DOHH2 (cell line): ENCODE measurements around the gene NPS.
A peak's percentile ranks its signal among the peaks of the same experiment; 100 is the strongest.

Experiments
- H3F3A ChIP-seq: fragments of 200-600 bp; sonication (generic), shearing (Covaris generic); 2 replicates; pipeline ENCODE4 v1.6.0; 2016; ENCODE audit warnings: antibody characterized with exemption, mild to moderate bottlenecking; ENCODE audit not compliant: control insufficient read depth, insufficient read depth
- H3K27ac ChIP-seq: fragments of 200-600 bp; sonication (generic); 2 replicates; pipeline ENCODE4 v1.5.1; 2014; ENCODE audit warnings: low read depth, mild to moderate bottlenecking, low read length, moderate library complexity
- H3K27me3 ChIP-seq: fragments of 200-600 bp; sonication (generic); 2 replicates; pipeline ENCODE4 v1.6.1; 2014; ENCODE audit warnings: mild to moderate bottlenecking, low read length, mixed read lengths; ENCODE audit not compliant: control insufficient read depth
- H3K36me3 ChIP-seq: fragments of 200-600 bp; sonication (generic); 2 replicates; pipeline ENCODE4 v1.6.1; 2014; ENCODE audit warnings: mild to moderate bottlenecking, low read length, moderate library complexity, mixed read lengths; ENCODE audit not compliant: control insufficient read depth
- H3K4me1 ChIP-seq: fragments of 200-600 bp; sonication (generic); 2 replicates; pipeline ENCODE4 v1.6.1; 2014; ENCODE audit warnings: mild to moderate bottlenecking, low read length, mixed read lengths; ENCODE audit not compliant: control insufficient read depth
- H3K4me2 ChIP-seq: fragments of 200-600 bp; sonication (generic); 2 replicates; pipeline ENCODE4 v1.6.0; 2014; ENCODE audit warnings: mild to moderate bottlenecking, low read length, moderate library complexity
- H3K4me3 ChIP-seq: fragments of 200-600 bp; sonication (generic); 2 replicates; pipeline ENCODE4 v1.5.1; 2014; ENCODE audit warnings: mild to moderate bottlenecking, low read length, mixed read lengths
- H3K79me2 ChIP-seq: fragments of 200-600 bp; sonication (generic); 2 replicates; pipeline ENCODE4 v1.6.1; 2014; ENCODE audit warnings: mild to moderate bottlenecking, low read length, mixed read lengths; ENCODE audit not compliant: control insufficient read depth
- H3K9me2 ChIP-seq: fragments of 200-600 bp; sonication (generic); replicated peaks from 2 replicates; pipeline ENCODE4 v1.6.1; 2014; ENCODE audit warnings: mild to moderate bottlenecking, low read length, mixed read lengths; ENCODE audit not compliant: control insufficient read depth
- H3K9me3 ChIP-seq: fragments of 200-600 bp; sonication (generic); 2 replicates; pipeline ENCODE4 v1.6.1; 2014; ENCODE audit warnings: antibody characterized with exemption, low read length, mixed read lengths; ENCODE audit not compliant: control insufficient read depth, insufficient read depth
- H4K20me1 ChIP-seq: fragments of 200-600 bp; sonication (generic); 2 replicates; pipeline ENCODE4 v1.6.0; 2014; ENCODE audit warnings: low read depth, mild to moderate bottlenecking, antibody characterized with exemption, low read length, moderate library complexity; ENCODE audit not compliant: control insufficient read depth, insufficient read depth
- CTCF ChIP-seq: fragments of 200-600 bp; sonication (generic); IDR thresholded peaks from one replicate; pipeline ENCODE4 v1.5.1; 2014; ENCODE audit warnings: antibody characterized with exemption, mild to moderate bottlenecking, low read depth, low read length; ENCODE audit not compliant: poor library complexity, severe bottlenecking
- EZH2phosphoT487 ChIP-seq: fragments of 200-600 bp; sonication (generic); IDR thresholded peaks from 2 replicates; pipeline ENCODE4 v1.6.1; 2017; ENCODE audit warnings: borderline replicate concordance, mild to moderate bottlenecking, antibody characterized with exemption, low read length, moderate library complexity, mixed read lengths

Gene NPS

DNA sequence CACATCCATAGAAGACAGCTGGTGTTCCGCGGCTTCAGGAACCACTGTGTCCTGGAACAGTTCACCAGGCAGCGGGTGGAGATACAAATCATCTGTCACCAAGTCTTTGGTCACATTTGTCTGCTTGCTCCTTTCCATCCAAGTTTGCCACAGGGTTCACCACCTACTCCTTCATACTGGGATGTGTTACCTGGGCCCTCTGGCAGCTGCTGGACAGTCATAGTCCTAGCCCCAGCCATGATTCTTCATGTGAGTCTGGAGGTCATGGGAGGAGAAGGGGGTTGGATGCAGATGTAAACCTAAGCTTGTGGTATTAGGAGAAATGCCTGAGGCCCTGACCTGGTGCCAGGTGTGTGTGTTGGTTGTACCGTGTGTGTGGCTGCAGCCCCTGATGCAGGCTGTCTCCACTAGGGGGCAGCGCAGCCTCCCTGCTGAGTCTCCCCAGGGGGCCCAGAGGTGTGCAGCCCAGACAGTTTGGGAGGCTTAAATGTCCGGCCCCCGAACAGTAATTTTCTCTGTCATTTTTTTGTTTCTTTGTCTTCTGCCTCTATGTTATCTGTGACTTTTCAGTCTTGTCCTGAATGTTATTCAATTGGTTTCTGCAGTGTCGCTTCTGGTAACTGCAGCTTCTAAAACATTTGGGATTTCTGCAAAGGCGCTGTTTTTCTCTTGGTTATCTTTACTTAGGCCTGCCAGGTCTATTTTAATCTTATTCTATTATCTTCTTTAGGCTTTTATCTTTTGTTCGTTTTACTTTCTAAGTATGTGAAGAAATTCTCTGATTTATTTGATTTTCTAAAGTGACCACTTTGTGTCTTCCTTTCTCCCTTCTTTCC lies 14.8 kb downstream of the NPS start:
- Histone ChIP-seq H3K27ac (no peak overlapping the region), H3K27me3 (no peaks in the 10 kb centered on the region), H3K9me2 (no peaks in the 10 kb centered on the region), H3K4me1 (no peaks in the 10 kb centered on the region), H3F3A (no peaks in the 10 kb centered on the region), H4K20me1 (no peaks in the 10 kb centered on the region), H3K79me2 (no peaks in the 10 kb centered on the region), H3K36me3 (no peaks in the 10 kb centered on the region), H3K4me3 (no peak overlapping the region), H3K4me2 (no peak overlapping the region), H3K9me3 (no peaks in the 10 kb centered on the region)
- TF ChIP-seq EZH2phosphoT487 (no peak), CTCF (peak; percentile 88)

DNA sequence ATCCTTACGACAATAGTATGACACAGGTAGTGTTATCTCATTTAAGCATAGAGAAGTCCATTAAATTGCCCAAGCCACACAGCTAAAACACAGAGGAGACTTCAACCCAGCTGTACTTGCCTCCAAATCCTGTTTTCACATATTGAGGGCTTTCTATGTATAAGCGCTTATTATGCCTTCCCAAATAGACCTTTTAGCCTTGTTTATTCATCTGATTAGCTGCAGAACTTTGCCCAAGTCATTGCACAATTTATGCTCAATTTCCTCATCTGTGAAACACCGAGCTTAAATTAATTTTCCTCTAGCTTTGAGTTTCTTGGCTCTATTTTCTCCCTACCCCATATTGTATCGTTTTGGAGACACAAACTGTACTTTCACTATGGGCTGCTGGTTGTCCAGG lies 15.5 kb downstream of the NPS start:
- H3K4me1 ChIP-seq = no peaks in the 10 kb centered on the region
- H3K4me2 ChIP-seq = no peak overlapping the region
- no peaks in the 10 kb centered on the region for H3K36me3 ChIP-seq
- TF ChIP-seq EZH2phosphoT487 = no peak
- TF ChIP-seq CTCF = no peak
- H3F3A ChIP-seq = no peaks in the 10 kb centered on the region
- H3K4me3 ChIP-seq = no peak overlapping the region
- no peak overlapping the region for H3K27ac ChIP-seq
- H3K9me3 ChIP-seq = no peaks in the 10 kb centered on the region
- H4K20me1 ChIP-seq = no peaks in the 10 kb centered on the region
- H3K27me3 ChIP-seq = no peaks in the 10 kb centered on the region
- H3K9me2 ChIP-seq = no peaks in the 10 kb centered on the region
- no peaks in the 10 kb centered on the region for H3K79me2 ChIP-seq

DNA sequence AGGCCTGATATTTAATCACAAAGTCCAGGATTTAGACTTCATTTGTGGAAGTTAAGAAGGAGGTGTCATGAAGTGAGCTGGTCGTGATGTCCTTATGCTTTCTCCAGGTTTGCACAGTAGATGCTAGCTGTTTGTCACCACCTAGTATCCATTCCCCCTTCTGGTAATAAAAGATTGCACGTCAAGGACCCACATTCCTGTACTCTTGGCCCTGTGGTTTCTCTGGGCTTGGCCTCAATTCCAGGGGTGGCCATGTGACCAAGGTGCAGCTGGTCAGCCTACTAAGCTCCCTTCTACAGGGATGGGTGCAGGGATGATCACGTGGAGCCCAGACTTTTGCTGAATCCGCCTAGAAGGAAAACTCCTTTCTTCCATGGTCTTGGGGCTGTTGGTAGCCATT lies 16.5 kb downstream of the NPS start:
- Histone ChIP-seq H4K20me1 (no peaks in the 10 kb centered on the region), H3K4me2 (no peak overlapping the region), H3K4me1 (no peaks in the 10 kb centered on the region), H3F3A (no peaks in the 10 kb centered on the region), H3K36me3 (no peaks in the 10 kb centered on the region), H3K79me2 (no peaks in the 10 kb centered on the region), H3K27ac (no peak overlapping the region), H3K4me3 (no peak overlapping the region), H3K9me2 (no peaks in the 10 kb centered on the region), H3K9me3 (no peaks in the 10 kb centered on the region), H3K27me3 (no peaks in the 10 kb centered on the region)
- no peak for TF ChIP-seq EZH2phosphoT487
- TF ChIP-seq CTCF = no peak
